A549 (cell line): Measurements from ENCODE around the gene FAM136A.

ENCODE experiments used
- TF ChIP-seq, protein P1 (sequence below): fragments of >200 bp; sonication (Bioruptor Twin); formaldehyde crosslinking; IDR thresholded peaks from 3 replicates; pipeline ENCODE4 v1.5.1; 2016
- TF ChIP-seq, protein P2 (sequence below): fragments of 450-650 bp; IDR thresholded peaks from 2 replicates; pipeline ENCODE4 v1.6.1; 2014; ENCODE audit warnings: antibody characterized with exemption

DNA sequence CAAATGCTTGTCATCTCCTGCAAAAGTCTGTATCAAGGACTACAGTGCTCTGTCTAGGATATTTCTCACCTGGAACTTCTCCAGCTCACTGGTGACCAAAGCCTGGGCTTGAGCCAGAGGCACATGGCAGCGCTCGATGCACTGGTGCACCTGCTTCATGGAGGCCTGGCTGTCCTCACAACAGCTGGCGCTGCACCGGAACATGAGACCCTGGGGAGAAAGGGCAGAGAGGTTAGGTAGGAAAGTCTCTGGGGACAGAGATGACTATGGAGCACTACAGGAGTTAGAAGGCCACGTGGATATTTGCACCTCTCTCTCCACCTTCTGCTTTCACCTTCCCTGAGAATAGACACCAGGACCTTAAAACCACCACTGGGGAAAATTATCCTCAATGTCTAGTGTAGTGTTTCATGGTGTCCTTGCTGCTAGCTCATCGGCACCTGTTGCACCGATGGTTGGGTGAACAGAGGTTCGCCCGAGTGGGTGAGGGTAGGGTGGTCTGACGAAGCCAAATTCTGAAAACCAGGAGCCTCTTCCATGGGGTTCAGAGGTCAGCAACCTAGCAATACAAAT, 1.0 kb downstream of the FAM136A start:
- TF ChIP-seq, protein P1, sequence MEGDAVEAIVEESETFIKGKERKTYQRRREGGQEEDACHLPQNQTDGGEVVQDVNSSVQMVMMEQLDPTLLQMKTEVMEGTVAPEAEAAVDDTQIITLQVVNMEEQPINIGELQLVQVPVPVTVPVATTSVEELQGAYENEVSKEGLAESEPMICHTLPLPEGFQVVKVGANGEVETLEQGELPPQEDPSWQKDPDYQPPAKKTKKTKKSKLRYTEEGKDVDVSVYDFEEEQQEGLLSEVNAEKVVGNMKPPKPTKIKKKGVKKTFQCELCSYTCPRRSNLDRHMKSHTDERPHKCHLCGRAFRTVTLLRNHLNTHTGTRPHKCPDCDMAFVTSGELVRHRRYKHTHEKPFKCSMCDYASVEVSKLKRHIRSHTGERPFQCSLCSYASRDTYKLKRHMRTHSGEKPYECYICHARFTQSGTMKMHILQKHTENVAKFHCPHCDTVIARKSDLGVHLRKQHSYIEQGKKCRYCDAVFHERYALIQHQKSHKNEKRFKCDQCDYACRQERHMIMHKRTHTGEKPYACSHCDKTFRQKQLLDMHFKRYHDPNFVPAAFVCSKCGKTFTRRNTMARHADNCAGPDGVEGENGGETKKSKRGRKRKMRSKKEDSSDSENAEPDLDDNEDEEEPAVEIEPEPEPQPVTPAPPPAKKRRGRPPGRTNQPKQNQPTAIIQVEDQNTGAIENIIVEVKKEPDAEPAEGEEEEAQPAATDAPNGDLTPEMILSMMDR = no peak
- TF ChIP-seq, protein P2, sequence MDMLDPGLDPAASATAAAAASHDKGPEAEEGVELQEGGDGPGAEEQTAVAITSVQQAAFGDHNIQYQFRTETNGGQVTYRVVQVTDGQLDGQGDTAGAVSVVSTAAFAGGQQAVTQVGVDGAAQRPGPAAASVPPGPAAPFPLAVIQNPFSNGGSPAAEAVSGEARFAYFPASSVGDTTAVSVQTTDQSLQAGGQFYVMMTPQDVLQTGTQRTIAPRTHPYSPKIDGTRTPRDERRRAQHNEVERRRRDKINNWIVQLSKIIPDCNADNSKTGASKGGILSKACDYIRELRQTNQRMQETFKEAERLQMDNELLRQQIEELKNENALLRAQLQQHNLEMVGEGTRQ = no peak
